PC-9 (cell line): Measurements from ENCODE around the gene SKIL.

Experiments used
- EZH2 ChIP-seq: fragments of 200-600 bp; sonication (generic); IDR thresholded peaks from 2 replicates; pipeline ENCODE4 v1.8.0; 2017; ENCODE audit warnings: antibody characterized with exemption, low read depth
- TF ChIP-seq, protein P1 (sequence below): fragments of 200-600 bp; sonication (generic); conservative IDR thresholded peaks from 2 replicates; pipeline ENCODE4 v1.6.1; 2017; ENCODE audit warnings: mixed run types, antibody characterized with exemption, mild to moderate bottlenecking, moderate library complexity

DNA sequence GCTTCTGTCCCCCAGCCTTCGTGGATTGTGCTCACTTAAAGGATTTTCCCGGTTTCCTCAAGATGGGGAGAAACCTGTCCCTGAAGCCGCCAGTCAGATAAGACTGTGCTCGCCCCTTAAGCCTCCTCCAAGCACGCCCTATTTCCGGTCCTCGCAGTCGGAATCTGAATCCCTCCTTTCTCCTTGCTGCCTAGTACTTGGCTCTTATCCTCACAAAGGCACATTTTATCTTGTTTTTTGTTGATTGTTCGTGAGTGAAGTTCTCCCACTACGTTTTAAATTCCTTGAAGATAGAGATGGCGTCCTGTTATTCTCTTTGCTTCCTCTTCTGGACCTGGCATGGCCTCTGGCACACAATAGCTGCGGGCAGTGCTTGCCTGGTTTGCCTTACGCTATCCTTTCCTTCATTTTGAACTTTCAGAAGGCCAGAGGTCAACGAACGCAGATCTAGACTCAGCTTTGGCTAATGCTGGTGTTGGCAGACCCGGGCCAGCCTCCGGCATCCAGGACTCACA, 62.8 kb downstream of the SKIL start:
- no peak for TF ChIP-seq EZH2
- TF ChIP-seq, protein P1, sequence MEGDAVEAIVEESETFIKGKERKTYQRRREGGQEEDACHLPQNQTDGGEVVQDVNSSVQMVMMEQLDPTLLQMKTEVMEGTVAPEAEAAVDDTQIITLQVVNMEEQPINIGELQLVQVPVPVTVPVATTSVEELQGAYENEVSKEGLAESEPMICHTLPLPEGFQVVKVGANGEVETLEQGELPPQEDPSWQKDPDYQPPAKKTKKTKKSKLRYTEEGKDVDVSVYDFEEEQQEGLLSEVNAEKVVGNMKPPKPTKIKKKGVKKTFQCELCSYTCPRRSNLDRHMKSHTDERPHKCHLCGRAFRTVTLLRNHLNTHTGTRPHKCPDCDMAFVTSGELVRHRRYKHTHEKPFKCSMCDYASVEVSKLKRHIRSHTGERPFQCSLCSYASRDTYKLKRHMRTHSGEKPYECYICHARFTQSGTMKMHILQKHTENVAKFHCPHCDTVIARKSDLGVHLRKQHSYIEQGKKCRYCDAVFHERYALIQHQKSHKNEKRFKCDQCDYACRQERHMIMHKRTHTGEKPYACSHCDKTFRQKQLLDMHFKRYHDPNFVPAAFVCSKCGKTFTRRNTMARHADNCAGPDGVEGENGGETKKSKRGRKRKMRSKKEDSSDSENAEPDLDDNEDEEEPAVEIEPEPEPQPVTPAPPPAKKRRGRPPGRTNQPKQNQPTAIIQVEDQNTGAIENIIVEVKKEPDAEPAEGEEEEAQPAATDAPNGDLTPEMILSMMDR, result no peak
